GM18868 (cell line): ENCODE measurements around the gene SEMA6B.
"Not testable (repeated sequence)": the region's sequence is repeated elsewhere in the genome, so short reads cannot be mapped to it uniquely, and the experiment has no call there.

Experiments
- ATAC-seq: cut with Tn5 transposase; IDR thresholded peaks from one replicate; pipeline ENCODE4 v1.9.1; 2021; ENCODE audit warnings: mild to moderate bottlenecking, moderate library complexity; ENCODE audit not compliant: unreplicated experiment

SEMA6B gene

DNA sequence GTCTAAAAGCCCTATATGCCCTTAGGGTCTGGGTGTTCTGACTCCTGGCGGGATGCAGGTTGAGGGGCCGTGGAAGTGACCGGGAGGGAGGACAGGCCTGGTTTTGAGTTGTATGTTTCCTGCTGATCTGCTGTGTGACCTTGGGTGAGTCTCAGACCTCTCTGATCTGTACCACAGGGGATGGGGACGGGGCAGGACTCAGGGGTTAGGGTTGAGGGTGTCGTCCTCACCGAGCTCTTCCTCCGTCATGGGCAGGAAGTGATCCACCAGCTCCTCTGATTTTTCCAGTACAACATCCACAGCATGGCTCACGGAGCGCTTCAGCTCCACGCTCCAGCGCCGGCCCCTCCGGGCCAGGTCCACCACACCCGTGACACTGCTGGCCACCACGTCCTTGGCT, 30.6 kb downstream of the SEMA6B start:
- ATAC-seq: no peak

DNA sequence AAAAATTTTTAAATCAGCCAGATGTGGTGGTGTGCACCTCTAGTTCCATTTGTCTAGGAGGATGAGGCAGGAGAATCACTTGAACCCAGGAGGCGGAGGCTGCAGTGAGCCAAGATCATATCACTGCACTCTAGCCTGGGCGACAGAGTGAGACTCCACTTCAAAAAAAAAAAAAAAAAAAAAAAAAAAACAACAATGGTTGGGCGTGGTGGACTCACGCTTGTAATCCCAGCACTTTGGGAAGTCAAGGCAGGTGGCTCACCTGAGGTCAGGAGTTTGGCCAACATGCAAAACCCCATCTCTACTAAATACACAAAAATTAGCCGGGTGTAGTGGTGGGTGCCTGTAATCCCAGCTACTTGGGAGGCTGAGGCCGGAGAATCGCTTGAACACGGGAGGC, 32.1 kb downstream of the SEMA6B start:
- not testable (repeated sequence) for ATAC-seq

DNA sequence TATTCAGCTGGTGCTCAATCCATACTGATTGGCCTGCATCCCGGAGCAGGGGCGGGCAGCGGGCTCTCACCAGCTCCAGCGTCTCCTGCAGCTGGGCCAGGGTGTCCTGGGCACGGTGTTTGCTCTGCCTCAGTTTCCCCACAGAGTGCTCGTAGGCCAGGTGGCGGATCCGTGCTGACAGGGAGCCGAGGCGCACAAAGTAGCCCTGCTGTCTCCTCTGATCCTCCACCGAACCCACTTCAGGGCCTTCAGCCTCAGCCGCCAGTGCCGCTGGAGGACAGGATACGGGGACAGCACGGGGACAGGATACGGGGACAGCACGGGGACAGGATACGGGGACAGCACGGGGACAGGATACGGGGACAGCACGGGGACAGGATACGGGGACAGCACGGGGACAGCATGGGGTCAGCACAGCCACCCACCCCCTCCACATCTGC, 33.9 kb downstream of the SEMA6B start:
- ATAC-seq: no peak

DNA sequence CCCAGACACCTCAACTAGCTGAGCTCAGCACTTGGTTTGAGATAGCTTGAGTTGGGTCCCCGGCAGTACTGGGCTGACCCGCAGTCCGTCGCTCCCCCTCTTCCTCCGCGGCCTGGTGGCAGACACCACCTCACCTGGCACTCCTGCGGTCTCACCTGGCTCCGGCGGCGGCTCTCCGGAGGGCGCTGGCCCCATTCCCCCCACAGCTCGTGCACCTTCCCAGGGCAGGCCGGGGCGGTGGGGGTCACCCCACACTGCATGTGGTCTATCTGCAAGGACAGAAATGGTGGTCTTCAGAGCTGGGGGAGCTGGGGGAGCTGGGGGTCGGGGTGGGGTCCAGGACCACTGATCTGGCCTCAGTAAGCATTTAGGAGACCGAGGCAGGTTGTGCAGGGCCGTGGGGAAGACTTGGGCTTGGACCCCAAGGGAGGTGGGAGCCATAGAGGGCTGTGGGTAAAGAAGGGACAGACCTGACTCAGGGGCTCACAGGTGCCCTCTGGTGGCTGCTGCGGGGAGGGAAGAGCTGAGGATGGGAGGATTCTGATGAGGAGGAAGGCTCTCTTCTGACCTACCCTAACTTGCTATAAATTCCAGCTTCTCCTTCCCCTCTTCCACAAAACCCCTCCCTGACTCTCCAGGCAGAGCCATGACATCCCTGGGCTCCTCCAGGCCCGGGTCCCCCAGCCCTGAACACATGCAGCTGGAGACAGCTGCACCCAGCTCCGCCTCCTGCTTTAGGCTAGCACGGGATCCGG, 34.5 kb downstream of the SEMA6B start:
- ATAC-seq: no peak

DNA sequence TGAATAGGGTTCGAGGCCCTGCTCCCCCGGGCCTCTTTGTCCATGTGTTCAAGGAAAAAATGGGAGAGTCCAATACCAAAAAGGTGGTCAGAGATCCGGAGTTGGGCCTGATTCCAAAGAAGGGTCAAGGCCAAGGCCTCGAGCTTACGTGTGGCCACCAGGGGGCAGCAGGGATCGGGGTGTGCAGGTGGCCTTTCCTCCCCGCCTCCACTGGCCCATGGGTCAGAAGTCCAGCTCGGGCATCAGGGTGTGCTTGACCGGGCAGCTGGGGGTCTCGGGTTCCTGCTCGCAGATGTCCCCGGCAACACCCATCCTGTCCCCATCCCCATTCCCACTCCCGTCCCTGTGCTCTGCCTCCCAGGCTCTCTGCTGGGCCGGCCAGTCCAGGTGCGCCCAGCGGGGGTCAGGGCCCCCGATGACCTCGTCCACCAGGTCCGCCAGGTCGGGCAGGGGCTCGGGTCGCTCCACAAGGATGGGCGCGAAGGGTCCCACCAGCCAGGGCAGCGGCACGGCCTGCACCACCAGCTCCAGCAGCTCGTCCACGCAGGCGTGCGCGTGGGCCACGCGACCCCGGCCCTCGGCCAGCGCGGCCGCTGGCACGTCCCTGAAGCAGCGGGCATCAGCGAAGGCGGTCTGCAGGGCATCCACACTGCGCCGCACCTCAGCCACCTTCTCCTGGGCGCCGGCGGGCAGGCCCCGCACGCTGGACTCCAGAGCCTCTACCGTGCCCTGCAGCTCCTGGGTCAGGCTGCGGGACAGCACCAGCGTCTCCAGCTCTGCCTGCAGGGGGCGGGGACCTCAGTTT, 36.0 kb downstream of the SEMA6B start:
- ATAC-seq: no peak

DNA sequence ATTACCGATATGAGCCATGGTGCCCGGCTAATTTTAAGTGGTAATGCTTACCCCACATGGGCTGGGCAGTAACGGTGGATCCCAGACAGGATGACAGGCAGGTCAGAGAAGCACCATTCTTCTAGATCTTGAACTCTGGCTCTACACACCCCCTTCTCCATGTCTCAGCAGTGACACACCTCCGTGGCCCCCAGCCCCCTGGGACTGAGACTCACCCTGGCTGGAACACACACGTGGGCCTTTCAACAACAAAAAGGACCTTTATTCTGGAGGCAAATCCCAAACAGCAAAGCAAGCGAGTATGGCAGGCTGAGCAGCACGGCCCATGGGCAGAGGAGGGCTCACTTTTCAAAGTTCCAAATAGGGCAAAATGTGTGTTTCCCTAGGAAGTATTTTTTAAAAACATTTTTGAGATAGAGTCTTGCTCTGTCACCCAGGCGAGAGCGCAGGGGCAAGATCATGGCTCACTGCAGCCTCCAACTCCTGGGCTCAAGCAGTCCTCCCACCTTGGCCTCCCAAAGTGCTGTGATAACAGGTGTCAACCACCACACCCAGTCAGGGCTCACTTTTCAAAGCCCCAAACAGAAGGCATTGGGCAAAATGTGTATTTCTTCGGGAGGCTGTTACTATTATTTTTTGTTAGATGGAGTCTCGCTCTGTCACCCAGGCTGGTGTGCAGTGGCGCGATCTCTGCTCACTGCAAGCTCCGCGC, 37.0 kb downstream of the SEMA6B start:
- no peak for ATAC-seq

DNA sequence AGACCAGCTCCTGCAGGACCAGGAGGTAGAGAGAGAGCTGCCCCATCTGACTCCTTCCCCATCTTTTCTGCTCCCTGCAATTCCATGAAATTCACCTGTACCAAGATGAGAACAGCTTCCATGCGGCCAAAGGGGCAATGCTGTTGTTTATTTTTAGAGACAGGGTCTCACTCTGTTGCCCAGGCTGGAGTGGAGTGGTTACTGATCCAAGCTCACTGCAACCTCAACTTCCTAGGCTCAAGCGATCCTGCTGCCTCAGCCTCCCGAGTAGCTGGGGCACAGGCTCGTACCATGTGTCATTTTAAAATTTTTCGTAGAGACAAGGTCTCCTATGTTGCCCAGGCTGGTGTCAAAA, 37.6 kb downstream of the SEMA6B start:
- ATAC-seq: no peak

DNA sequence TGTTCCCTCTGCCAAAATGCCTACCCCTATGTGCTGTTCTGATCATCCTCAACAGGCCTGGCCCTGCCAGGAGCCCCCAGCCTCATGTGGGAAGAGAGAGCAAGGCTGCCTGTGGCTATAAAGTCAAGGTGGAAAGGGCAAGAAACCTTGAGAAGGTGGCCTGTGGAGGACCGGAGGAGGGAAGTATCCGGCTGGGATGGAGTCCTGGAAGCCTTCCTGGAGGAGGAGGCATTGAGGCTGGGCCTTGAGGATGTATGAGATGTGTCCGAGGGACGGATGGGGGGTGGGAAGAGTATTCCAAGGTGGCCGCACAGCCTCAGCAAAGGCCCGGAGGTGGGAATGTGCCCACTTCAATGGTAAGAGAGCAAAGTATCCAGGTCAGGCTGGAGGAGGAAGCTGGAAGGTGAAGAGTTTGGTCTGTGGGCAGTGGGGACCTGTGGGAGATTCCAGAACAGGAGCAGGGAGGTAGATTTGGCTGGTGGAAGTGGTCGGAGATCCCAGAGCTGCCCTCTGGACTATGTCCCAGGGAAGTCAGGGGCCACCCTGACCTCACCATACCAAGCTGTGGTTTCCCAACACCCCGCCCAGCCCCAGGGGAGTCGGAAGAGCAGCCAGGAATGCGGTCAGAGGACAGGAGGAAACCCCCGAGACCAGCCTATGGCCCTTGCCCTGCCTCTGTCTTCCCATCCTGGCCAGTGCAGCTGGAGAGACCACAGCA, 38.2 kb downstream of the SEMA6B start:
- ATAC-seq: no peak

DNA sequence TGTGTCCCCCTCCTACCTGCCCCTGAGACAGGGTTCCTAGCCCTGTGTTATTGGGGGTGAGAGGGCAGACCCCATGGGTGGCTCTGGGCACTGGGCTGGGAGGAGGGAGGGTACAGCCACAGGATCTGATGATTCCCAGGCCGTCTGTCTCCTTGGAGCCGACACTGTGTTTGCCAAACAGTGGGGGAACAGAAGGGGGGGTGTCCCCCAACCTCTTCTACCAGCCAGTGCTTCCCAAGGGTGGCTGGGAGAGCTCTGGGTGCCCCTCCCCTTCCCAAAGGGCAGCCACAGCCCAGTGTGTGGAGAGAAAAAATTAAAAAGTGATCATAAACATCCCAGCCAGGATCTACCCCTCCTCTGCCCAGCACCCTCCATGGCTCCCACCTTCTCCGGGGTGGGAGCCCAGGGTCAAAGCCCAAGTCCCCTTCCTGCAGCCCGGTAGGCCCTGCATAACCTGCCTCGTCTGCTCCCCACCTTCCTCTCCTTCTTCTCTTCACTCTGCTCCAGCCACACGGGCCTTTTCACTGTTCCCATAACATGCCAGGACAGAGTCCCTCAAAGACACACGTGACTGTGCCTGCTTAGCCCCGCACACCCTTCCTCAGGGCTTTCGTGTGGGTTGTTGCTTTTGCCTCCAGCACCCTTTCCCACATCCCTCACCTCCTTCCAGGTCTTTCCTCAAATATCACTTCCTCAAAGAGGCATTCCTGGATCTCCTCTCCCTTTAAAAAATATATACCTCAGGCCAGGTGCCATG, 39.8 kb downstream of the SEMA6B start:
- no peak for ATAC-seq

DNA sequence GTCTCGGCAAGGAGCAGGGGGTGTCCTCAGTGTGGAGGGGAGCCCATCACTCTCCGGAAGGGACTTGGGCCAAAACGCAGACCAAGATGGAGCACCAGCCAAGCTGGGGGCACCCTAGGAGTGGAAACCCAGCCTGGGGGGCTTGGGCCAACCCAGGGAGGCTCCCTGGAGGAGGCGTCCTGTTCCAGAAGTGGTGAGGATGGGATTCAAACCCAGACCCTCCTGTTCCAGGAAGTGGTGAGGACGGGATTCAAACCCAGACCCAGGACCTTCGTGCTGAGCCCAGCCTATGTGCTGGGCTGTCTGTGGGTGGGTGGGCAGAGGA, 40.4 kb downstream of the SEMA6B start:
- ATAC-seq: no peak

DNA sequence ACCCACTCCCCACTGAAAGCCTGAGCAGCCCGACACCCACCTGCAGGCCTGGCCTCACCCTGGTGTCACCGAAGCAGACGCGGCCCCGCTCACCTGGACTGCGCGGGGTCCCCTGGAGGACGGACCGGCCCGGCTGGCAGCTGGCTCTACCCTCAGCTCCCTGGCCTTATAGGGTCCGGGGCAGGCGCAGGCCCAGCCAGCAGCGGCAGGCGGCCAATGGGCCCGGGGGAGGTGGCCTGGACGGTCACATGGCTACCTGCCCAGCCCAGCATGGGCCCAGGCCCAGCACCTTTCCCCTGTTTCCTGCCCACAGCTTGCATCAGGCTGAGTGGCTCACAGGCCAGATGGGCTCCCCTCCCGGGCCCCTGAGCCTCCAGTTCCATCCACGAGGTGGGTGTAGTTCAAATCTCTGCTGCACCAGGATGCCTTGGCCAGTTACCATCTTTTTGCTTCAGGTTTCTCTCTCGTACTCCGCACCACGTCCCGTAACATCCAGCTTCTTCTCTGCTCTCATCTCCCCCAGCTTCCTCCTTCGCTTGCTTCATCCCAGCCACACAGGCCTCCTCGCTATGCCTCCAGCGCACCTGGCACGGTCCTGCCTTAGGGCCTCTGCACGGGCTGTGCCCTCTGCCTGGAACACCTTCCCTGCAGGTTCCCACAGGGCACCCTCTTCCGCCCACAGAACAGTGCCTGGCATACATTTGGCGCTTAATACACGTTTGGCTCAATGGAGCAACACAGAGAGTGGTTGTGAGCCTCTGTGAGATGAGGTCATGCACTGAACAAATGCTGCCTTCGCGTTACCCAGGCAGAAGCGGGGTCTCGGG, 40.9 kb downstream of the SEMA6B start, which contains the start of gene PLIN4:
Gene PLIN4, minus strand, starts transcription at position 142 of the 827 bp plus-strand sequence. CDS start 214 bp downstream, outside the sequence.
- ATAC-seq: no peak

DNA sequence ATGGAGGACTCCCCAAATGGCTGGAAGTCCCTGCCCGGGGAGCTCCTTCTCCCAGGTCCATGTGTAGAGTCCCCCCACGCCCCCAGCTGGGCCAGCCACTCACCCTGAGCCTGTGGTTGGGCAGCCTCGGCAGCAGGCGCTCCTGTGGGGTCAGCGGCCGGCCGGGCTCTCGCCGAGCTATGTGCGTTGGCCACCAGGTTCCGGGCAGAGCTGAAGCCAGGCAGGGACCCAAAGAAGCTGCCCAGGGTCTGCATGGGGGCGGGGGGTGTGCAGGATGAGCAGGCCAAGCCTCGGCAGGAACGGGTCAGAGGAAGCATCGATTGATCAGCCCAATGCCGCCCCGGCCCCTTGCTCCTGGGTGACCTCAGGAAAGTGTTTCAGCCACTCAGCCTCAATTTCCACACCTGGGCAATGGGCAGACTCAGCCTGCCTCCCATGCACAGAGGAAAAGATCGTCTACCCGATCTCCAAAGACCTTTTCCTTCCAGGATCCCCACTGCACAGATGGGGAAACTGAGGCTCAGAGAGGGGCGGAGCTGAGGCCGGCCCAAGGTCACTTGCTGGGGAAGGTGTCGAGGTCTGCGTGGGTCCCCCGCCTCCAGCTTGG, 41.9 kb downstream of the SEMA6B start:
- no peak for ATAC-seq

DNA sequence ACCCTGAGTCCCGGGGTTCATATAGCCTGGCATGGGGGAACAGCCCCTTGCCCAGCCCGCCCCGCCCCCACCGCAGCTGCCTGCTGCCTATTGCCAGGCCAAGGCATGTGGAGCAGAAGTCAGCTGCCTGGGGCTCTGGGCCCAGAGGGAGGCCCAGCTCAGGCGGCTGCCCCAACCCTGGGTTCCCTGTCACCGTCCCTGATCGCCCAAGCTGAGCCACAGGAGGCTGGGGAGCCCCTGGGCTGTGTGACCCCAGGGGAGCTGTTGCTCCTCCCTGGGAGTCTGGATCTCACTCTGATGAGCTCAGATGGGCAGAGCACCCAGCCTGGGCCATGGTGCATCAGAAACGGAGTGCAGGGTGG, 42.6 kb downstream of the SEMA6B start:
- ATAC-seq: no peak

DNA sequence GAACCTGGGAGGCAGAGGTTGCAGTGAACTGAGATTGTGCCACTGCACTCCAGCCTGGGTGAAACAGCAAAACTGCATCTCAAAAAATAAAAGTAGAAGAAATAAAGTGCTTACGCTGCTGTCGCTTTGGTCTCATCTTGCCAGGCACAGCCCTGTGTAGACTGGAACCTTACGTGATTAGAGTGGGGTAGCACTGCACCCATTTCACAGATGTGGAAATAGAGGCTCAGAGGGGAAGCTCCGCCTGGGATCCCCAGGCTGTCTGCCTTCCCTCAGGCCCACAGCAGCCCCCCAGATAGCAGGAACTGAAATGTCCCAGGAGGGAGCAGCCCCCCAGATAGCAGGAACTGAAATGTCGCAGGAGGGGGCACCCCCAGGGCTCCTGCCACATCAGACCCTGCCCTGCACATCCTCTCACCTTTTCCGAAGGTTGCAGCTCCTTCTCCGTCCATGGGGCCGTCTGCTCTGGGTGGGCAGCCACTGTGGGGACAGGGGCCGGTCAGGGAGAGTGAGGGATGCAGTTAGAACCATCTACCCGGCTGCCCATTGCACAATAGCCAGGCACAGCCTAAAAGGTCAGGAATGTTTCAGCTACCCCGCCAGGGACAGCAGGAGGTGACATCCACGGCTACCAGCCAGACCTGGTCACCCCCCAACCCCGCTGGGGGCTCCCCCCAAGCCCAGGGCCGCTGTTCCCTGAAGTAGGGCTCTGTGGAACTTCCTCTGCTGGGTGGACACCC, 43.1 kb downstream of the SEMA6B start:
- ATAC-seq: no peak

DNA sequence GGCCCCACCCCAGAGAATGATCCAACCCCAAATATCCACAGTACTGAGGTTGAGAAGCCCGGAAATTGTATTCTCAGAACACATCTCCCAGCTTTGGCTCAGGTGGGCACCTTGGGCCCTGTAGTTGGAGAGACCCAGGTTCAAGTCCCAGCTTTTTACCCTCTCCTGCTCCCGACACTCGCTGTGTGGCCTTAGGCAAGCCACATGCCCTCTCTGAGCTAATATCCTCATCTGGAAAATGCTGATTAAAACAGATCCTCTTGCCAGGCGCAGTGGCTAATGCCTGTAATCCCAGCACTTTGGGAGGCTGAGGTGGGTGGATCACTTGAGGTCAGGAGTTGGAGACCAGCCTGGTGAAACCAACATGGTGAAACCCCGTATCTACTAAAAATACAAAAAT, 43.8 kb downstream of the SEMA6B start:
- ATAC-seq: no peak

DNA sequence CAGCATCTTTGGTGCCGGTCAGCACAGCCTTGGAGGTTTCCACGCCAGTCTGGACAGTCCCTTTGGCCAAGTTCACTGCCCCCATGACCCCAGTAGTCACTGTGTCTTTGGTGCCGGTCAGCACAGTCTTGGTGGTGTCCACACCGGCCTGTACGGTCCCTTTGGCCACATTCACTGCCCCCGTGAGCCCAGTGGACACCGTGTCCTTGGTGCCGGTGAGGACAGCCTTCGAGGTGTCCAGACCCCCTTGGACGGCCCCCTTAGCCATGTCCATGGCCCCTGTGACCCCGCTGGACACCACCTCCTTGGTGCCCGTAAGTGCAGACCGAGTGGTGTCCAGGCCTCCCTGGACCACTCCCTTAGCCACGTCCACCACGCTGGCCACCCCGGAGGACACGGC, 46.2 kb downstream of the SEMA6B start:
- no peak for ATAC-seq

DNA sequence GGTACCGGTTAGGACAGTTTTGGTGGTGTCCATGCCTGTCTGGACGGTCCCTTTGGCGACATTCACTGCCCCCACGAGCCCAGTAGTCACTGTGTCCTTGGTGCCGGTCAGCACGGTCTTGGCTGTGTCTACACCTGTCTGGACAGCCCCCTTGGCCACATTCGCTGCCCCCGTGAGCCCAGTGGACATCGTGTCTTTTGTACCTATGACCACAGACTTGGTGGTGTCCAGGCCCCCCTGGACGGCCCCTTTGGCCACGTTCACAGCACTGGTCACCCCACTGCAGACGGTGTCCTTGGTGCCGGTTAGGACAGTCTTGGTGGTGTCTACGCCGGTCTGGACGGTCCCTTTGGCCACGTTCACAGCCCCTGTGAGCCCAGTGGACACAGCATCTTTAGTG, 47.4 kb downstream of the SEMA6B start:
- ATAC-seq: no peak

DNA sequence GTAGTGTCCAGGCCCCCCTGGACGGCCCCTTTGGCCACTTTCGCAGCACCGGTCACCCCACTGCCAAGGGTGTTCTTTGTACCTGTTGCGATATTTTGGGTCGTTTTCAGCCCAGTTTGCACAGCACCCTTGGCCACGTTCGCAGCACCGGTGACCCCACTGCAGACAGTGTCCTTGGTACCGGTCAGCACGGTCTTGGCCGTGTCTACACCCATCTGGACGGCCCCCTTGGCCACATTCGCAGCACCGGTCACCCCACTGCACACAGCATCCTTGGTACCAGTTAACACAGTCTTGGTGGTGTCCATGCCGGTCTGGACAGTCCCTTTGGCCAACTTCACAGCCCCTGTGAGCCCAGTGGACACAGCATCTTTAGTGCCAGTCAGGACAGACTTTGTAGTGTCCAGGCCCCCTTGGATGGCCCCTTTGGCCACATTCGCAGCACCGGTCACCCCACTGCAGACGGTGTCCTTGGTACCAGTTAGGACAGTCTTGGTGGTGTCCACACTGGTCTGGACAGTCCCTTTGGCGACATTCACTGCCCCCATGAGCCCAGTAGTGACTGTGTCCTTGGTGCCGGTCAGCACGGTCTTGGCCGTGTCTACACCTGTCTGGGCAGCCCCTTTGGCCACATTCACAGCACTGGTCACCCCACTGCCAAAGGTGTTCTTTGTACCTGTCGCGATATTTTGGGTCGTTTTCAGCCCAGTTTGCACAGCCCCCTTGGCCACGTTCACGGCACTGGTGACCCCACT, 48.0 kb downstream of the SEMA6B start:
- no peak for ATAC-seq
